ENCODE results near the gene ZNF592. TPM values are rescaled to one million over a fixed set of nuclear protein-coding genes. Genes with fewer than 3 reads are reported as not detected.

ZNF592 gene
- total and polyA plus RNA-seq, 9 of the 15 experiments (the other 6 are each of a cell fraction or from before 2014, with no cell fraction given) = 0.88 to 23.8 (median 7.4) TPM

- no peak; the same call in 2 of the 3 replicates for ATAC-seq
- H3K27me3 ChIP-seq (ENCODE audit: control insufficient read depth in 2 of 2, insufficient read depth in 2 of 2, low read length in 2 of 2) = no peaks in the 10 kb centered on the region
- POLR2A ChIA-PET = interaction anchor here (1.1 kb wide), 1 partner anchor 9 kb away, joined by 3 read pairs; no protein-coding TSS in a partner anchor
- no peaks in the 10 kb centered on the region for H3K9me1 ChIP-seq (ENCODE audit: control insufficient read depth, insufficient read depth, low read length)
- no peak overlapping the region for H3K27ac ChIP-seq (ENCODE audit: extremely low read depth, low read depth, low read length)
- no peak for DNase-seq (ENCODE audit: extremely low read depth in 1 of 4, low spot score in 3 of 4)
- H3K9ac ChIP-seq (ENCODE audit: insufficient read depth in 1 of 2, low read depth in 2 of 2, low read length in 2 of 2) = peak overlapping the region in 1 of 2 experiments; percentile 14; a peak in 1 of 4 replicates
- no peaks in the 10 kb centered on the region for H3K9me3 ChIP-seq (replicated peaks; ENCODE audit: control insufficient read depth, insufficient read depth, low read depth, low read length)
- TF ChIP-seq PYGO2 (tag; IDR thresholded peaks at IDR 0.05) = no peak
- no peak for TF ChIP-seq PHTF2 (CRISPR knock-in tag; IDR thresholded peaks at IDR 0.05)
- no peak for TF ChIP-seq FOXO4 (CRISPR knock-in tag; IDR thresholded peaks at IDR 0.05)
- no peak for TF ChIP-seq DACH1 (IDR thresholded peaks at IDR 0.05; ENCODE audit: partially characterized antibody)
- TF ChIP-seq SMARCA4 (IDR thresholded peaks at IDR 0.05) = no peak
- TF ChIP-seq DPF2 (IDR thresholded peaks at IDR 0.05) = no peak
- no peak for TF ChIP-seq ILF3 (IDR thresholded peaks at IDR 0.05; ENCODE audit: borderline replicate concordance)
- TF ChIP-seq POLR2H (tag; IDR thresholded peaks at IDR 0.05; ENCODE audit: low read depth) = no peak
- TF ChIP-seq RBBP5 (IDR thresholded peaks at IDR 0.05; ENCODE audit: borderline replicate concordance, insufficient read depth, low read length, poor library complexity, severe bottlenecking) = no peak
- no peak for TF ChIP-seq ZFPM2 (CRISPR knock-in tag; IDR thresholded peaks at IDR 0.05)
- no peak for TF ChIP-seq ZNF444 (CRISPR knock-in tag; IDR thresholded peaks at IDR 0.05)
- no peak for TF ChIP-seq HNRNPL (IDR thresholded peaks at IDR 0.05; ENCODE audit: low read depth, low read length)
- no peak for TF ChIP-seq ZNF76 (CRISPR knock-in tag; IDR thresholded peaks at IDR 0.05; ENCODE audit: borderline replicate concordance)
- no peak for TF ChIP-seq ETV1 (tag; conservative IDR thresholded peaks at IDR 0.05; ENCODE audit: low read depth)
- no peak for TF ChIP-seq RFX5 (IDR thresholded peaks at IDR 0.05; ENCODE audit: low read depth, low read length)
- no peak overlapping the region for H3K4me2 ChIP-seq (ENCODE audit: insufficient read depth, low read length)
- no peak overlapping the region for H2AFZ ChIP-seq (ENCODE audit: low read depth, low read length)
- CTCF ChIA-PET (ENCODE audit: low intra/inter-chr PET ratio) = no interaction called here
- BruUV-seq (replicated peaks) = no TSS peak
- H3K79me2 ChIP-seq (ENCODE audit: control insufficient read depth, insufficient read depth, low read length) = peaks cover 28% of the 10 kb centered on the region; the same call in 2 of the 3 replicates
- no peaks in the 10 kb centered on the region for H3K4me1 ChIP-seq (replicated peaks in 1 of 2; ENCODE audit: control insufficient read depth in 2 of 2, insufficient read depth in 2 of 2, low read length in 2 of 2)
- H3K36me3 ChIP-seq (ENCODE audit: control insufficient read depth, insufficient read depth, low read length) = peaks cover 38% of the 10 kb centered on the region; the same call in 2 of the 3 replicates
- intact Hi-C loops (cut with micrococcal nuclease) = no loop called here
- H3K4me3 ChIP-seq = no peak overlapping the region
- FAIRE-seq = no peak
- H4K20me1 ChIP-seq (replicated peaks; ENCODE audit: control insufficient read depth, insufficient read depth, low read length) = peaks cover 2% of the 10 kb centered on the region; the same call in 1 of the 2 replicates
- WGBS (ENCODE audit: insufficient coverage, low coverage, missing lambda C conversion rate) = 60% methylated on average over 1 of the region's 1 CpG
- in situ Hi-C loops (cut with MboI) = no loop called here
These were observed 27.6 kb downstream of the ZNF592 start for GRCh38 chr15:84775867-84776449.

Measured in K562 (cell line).